HFFc6 (cell line): Measurements from ENCODE around the gene RASEF. TPM values are rescaled to one million over a fixed set of nuclear protein-coding genes. Genes with fewer than 3 reads are reported as not detected.

Experiments used
- DNase-seq: peaks from one replicate; pipeline ENCODE4 v3.0.0-alpha.2; 2018
- H3K27ac Mint-ChIP-seq: 2 replicates; pipeline ENCODE4 v1.8.0; 2020; ENCODE audit warnings: mild to moderate bottlenecking, mixed read lengths
- H3K27me3 Mint-ChIP-seq: 2 replicates; pipeline ENCODE4 v1.8.0; 2021; ENCODE audit warnings: mild to moderate bottlenecking, moderate library complexity, mixed read lengths; ENCODE audit not compliant: insufficient read depth
- H3K36me3 Mint-ChIP-seq: 2 replicates; pipeline ENCODE4 v1.8.0; 2021; ENCODE audit warnings: low read depth, mixed read lengths
- H3K4me1 Mint-ChIP-seq: 2 replicates; pipeline ENCODE4 v1.8.0; 2020; ENCODE audit warnings: low read depth, mixed read lengths
- H3K4me3 Mint-ChIP-seq: 2 replicates; pipeline ENCODE4 v1.8.0; 2020; ENCODE audit warnings: mild to moderate bottlenecking, moderate library complexity, mixed read lengths
- H3K9me3 Mint-ChIP-seq: 2 replicates; pipeline ENCODE4 v1.8.0; 2020; ENCODE audit warnings: mild to moderate bottlenecking, mixed read lengths
- total RNA-seq, 6 experiments: library from RNA; stranded (reverse); fragmentation: NEBNext Ultra II Directional; extraction: Animal tissue kit (Norgen Biotek cat#: 25700); gene quantifications; 2 replicates in 1 of 6; 3 replicates in 5 of 6; pipeline ENCODE4 v1.2.3, GENCODE V29; 2021
- TF ChIP-seq, protein P1 (sequence below): fragments of 200-600 bp; sonication (generic); IDR thresholded peaks from 2 replicates; pipeline ENCODE4 v1.5.0; 2021; ENCODE audit warnings: antibody characterized with exemption, mild to moderate bottlenecking

RASEF gene
- total RNA-seq, 6 experiments from 2014 or later: 0.05 to 0.10 (median 0.08) TPM; not detected in 3

DNA sequence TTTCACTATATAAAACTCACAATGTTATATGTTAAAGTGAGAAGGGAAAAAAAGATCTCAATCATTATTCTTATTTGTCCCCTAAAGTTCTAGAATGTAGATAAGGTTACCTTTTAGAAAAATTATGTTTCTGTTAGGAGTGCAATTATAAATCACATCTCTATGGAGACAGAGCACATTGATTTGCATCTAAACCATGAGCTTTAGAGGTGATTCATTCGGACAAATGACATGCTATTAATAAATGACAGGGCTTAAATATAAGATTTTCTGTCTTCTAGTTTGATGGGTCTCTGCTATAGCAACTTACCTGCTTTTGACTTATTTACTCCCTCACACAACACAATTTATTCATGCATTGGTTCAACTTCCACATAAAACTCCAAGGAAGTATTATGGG is 39.8 kb downstream of the RASEF start:
- Mint-ChIP-seq H3K4me1 (peaks cover 26% of the 10 kb centered on the region), H3K4me3 (no peak overlapping the region), H3K36me3 (no peaks in the 10 kb centered on the region), H3K27me3 (no peaks in the 10 kb centered on the region), H3K27ac (no peak overlapping the region), H3K9me3 (no peaks in the 10 kb centered on the region)
- TF ChIP-seq, protein P1, sequence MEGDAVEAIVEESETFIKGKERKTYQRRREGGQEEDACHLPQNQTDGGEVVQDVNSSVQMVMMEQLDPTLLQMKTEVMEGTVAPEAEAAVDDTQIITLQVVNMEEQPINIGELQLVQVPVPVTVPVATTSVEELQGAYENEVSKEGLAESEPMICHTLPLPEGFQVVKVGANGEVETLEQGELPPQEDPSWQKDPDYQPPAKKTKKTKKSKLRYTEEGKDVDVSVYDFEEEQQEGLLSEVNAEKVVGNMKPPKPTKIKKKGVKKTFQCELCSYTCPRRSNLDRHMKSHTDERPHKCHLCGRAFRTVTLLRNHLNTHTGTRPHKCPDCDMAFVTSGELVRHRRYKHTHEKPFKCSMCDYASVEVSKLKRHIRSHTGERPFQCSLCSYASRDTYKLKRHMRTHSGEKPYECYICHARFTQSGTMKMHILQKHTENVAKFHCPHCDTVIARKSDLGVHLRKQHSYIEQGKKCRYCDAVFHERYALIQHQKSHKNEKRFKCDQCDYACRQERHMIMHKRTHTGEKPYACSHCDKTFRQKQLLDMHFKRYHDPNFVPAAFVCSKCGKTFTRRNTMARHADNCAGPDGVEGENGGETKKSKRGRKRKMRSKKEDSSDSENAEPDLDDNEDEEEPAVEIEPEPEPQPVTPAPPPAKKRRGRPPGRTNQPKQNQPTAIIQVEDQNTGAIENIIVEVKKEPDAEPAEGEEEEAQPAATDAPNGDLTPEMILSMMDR: no peak
- DNase-seq: no peak

DNA sequence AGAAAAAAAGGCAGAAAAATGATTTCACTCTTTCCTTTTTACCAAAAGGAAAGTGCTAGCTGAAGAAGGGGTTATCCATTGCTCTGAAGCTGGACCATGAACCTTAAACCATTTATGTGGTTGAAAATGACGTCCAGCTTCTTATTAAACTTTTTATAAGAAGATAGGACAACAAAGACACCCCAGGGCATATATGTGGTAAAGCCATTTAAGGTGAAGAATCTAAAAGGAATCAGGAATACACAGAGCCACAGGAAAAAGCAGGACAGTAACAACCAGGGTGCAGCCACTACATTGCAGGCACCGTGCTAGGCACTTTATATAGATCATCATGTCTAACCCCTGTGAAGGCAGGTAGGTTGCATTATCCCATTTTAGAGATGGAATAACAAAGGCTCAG is 42.1 kb downstream of the RASEF start:
- TF ChIP-seq, protein P1: no peak
- Mint-ChIP-seq H3K9me3 (peaks cover 5% of the 10 kb centered on the region), H3K27me3 (no peaks in the 10 kb centered on the region; the same call in 1 of the 2 replicates), H3K27ac (no peak overlapping the region), H3K4me3 (no peak overlapping the region), H3K36me3 (peaks cover 5% of the 10 kb centered on the region), H3K4me1 (peaks cover 3% of the 10 kb centered on the region)
- DNase-seq: no peak

DNA sequence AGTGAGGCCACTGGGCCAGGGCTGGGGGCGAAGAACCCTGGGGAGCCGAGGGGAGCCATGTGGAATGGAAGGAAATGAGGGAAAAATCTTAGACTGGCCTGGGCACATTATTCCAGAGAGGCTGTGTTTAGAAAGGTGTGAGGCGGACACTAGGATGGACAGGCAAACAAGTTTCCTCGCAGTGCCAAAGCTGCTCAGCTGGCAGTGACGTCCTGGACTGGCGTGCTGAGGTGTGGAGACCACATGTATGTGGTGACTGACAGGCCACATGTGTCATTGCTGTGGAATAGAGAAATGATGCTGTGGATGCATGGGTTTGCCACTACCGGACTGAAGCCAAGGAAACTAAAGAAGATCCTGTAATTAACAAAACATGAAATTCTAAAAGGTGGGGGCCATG is 42.6 kb downstream of the RASEF start:
- DNase-seq: no peak
- TF ChIP-seq, protein P1: no peak
- Mint-ChIP-seq H3K9me3 (peaks cover 5% of the 10 kb centered on the region), H3K27ac (no peak overlapping the region), H3K4me3 (no peak overlapping the region), H3K4me1 (no peaks in the 10 kb centered on the region), H3K36me3 (peaks cover 5% of the 10 kb centered on the region), H3K27me3 (no peaks in the 10 kb centered on the region; the same call in 1 of the 2 replicates)

DNA sequence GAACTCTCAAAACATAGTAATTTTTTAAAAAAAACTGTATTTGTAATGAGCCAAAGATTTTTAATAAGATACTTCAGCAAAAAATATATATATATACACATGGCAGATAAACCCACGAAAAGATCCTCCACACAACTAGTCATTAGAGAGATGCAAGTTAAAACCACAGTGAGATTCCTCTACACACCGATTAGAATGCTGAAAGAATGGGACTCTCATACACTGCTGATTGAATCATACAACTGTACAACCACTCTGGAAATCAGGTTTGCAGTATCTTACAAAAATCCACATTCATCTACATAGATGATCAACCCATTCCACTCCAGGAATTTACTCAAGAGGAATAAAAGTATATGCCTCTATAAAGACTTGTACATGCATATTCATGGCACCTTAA is 43.7 kb downstream of the RASEF start:
- no peaks in the 10 kb centered on the region; the same call in 1 of the 2 replicates for H3K27me3 Mint-ChIP-seq
- no peak overlapping the region for H3K4me3 Mint-ChIP-seq
- TF ChIP-seq, protein P1: no peak
- no peak overlapping the region for H3K27ac Mint-ChIP-seq
- H3K4me1 Mint-ChIP-seq: peaks cover 9% of the 10 kb centered on the region
- peaks cover 5% of the 10 kb centered on the region for H3K36me3 Mint-ChIP-seq
- no peak for DNase-seq
- peaks cover 5% of the 10 kb centered on the region for H3K9me3 Mint-ChIP-seq

DNA sequence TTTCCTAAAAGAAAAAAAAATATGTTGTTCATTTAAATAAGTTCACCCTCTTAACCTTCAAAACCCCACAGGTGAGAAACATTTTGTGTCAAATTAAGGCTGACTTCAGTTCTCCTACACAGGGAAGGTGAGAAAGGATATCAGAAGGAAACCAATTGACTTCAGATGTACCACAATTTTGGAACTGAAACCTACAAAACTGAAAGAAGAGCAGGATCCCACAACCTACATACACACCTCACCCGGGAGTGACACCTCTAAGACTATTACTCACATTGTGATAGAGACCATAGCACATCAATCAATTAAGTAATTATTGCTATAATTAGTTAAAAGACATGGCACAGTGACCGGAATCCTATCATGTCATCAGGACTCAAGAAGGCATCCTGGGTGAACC is 47.0 kb downstream of the RASEF start:
- peaks cover 37% of the 10 kb centered on the region for H3K4me1 Mint-ChIP-seq
- DNase-seq: no peak
- TF ChIP-seq, protein P1: no peak
- no peaks in the 10 kb centered on the region; the same call in 1 of the 2 replicates for H3K27me3 Mint-ChIP-seq
- no peak overlapping the region for H3K27ac Mint-ChIP-seq
- H3K36me3 Mint-ChIP-seq: peaks cover 5% of the 10 kb centered on the region
- H3K4me3 Mint-ChIP-seq: no peak overlapping the region
- peaks cover 5% of the 10 kb centered on the region for H3K9me3 Mint-ChIP-seq
